IPS-18c (cell line): ENCODE data around the gene BTNL9.
A peak's percentile ranks its signal among the peaks of the same experiment; 100 is the strongest.
"Not testable (repeated sequence)": the region's sequence is repeated elsewhere in the genome, so short reads cannot be mapped to it uniquely, and the experiment has no call there.

Experiments
- H3K4me3 ChIP-seq: 2 replicates; pipeline ENCODE4 v1.7.0; 2013; ENCODE audit warnings: low read depth, mild to moderate bottlenecking, low read length, moderate library complexity; ENCODE audit not compliant: insufficient read depth
- H3K9me3 ChIP-seq: one replicate; pipeline ENCODE4 v1.6.1; 2013; ENCODE audit warnings: mild to moderate bottlenecking, low read length, moderate library complexity; ENCODE audit not compliant: control insufficient read depth, insufficient read depth

Gene BTNL9

DNA sequence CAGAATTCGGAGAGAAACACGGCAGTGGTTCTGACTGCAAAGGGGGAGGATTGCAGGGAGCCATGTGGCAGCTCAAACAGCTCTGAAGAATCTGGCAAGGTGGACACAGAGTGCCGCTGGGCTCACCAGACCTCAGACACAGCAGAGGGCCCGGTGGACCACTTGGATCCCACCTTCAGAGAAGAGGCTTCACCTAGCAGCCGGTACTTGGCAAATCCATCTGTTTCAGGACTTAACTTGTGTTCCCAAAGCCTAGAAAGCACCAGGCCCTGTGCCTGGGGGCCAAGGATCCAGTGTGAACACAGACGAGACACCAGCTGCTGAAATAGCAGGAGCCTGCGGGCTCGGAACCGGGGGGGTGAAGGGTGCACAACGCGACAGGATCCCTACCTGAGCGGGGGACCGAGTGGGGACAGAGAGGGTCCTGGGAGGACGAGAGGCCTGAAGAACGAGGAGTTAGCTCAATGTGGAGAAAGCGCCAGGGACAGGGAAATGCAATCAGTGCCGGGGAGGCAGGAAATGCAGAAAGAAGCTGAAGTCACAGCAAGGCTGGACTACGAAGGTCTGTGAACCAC, 44.6 kb downstream of the BTNL9 start:
- Histone ChIP-seq H3K9me3 (peaks cover 4% of the 10 kb centered on the region), H3K4me3 (no peak overlapping the region)

DNA sequence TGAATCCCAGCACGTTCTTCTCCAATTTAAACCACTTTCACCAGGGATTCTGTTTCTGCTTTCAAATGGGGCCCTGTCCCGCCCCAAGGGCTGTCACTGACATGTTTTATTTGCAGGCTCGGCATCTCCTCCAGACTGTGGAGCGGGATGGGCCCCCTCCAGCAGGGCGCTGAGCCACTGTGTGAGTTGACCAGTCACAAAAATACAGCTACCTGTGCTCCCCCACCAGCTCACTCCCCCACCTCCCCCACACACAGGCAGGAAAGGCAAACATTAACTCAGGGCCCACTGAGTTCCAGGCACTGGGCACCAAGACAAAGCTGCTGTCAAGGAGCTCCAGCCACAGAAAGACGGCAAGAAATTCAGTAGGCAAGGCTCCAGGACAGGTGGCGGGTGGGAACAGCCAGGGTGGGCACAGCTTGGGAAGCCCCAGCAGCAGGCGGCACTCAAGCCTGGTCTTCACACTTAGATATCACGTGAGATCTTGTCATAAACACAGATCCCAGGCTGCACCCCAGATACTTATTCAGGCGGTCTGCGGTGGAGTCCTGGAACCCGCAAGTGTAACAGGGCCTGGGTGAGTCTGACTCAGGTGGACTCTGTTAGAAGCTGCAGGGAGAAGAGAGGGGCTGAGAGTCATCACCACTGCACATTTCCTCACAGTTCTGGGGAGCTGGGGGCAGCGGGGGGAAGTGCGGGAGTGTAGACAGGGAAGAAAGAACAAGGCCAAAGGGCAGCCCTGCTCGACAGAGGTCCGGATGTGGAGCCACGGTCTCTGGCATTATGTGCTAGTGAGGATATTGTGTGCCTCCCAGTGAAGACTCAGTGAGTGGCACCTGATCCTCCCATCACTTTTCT, 46.2 kb downstream of the BTNL9 start:
- Histone ChIP-seq H3K4me3 (no peak overlapping the region), H3K9me3 (peaks cover 4% of the 10 kb centered on the region)

DNA sequence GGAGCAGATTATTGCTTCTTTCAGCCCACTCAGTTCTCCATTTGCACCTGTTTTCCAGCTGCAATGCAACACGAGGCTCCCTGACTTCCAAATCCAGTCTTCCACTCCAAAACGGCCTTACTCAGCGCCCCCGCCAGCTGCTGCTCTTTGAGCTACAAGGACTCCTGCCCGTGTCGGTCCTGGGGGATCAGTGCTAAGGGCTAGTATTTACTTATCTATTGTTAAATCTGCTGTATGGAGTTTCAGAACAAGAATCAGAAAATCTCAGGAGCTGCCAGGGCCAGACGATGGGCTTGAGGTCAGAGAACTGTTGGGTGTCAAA, 46.8 kb downstream of the BTNL9 start:
- H3K9me3 ChIP-seq: peaks cover 2% of the 10 kb centered on the region
- no peak overlapping the region for H3K4me3 ChIP-seq

DNA sequence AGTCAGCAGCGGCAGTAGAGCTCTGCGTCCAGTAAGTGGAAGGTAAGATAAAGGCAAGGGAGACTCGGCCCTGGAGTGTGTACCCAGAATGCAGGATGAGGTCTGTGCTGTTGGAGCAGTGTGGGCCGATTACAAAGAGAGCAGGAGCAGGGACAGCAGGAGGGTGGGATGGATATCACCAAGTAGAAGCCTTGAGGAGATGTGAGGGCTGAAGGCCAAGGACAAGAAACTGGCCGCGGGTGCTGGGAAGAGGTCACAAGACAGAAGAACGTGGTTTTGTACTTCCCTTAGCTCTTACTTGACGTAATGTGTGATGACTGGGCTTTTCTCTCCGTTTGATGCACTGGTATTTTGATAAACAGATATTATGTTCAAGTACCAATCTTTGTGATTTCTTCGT, 47.2 kb downstream of the BTNL9 start:
- H3K4me3 ChIP-seq: no peak overlapping the region
- peaks cover 2% of the 10 kb centered on the region for H3K9me3 ChIP-seq

DNA sequence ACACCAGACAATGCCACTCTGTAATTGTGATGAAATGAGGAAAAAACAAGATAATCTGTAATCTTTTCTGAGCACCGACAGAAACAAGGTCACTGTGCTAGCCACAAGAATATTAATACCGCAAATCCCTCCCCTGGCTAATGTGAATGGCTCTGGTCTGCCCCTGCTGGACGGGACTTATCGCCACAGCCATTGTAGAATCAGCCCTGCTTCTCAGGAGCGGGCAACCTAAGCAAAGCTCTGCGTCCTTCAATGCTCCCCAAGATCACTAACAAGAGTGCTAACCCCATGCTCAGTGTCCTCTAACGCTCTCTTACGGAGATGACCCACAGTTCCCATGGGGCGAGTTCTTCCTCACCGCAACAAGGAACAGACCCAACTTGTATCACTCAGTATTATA, 48.2 kb downstream of the BTNL9 start:
- Histone ChIP-seq H3K4me3 (no peak overlapping the region), H3K9me3 (peaks cover 2% of the 10 kb centered on the region)

DNA sequence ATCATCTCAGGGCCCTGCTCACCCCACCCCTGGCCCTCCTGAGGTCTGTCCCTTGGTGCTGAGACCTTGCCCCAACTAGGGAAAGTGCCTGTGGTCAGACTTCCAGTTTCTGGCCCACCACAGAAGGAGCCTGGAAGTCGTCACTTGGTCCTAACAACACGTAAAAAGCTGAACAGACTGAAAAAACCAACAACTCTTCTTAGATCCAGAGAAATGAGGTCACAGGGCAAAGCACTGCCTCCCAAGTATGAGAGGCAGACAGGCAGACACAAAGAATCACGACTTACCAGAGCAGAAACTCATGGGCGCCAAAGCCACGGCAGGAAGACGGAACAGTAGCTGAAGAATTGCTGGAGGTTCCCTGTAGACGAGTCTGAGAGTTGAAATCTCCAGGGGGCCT, 52.4 kb downstream of the BTNL9 start:
- H3K9me3 ChIP-seq: peaks cover 2% of the 10 kb centered on the region
- no peak overlapping the region for H3K4me3 ChIP-seq

DNA sequence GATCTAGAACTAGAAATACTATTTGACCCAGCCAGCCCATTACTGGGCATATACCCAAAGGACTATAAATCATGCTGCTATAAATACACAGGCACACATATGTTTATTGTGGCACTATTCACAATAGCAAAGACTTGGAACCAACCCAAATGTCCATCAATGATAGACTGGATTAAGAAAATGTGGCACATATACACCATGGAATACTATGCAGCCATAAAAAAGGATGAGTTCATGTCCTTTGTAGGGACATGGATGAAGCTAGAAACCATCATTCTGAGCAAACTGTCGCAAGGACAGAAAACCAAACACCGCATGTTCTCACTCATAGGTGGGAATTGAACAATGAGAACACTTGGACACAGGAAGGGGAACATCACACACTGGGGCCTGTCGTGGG, 55.1 kb downstream of the BTNL9 start:
- not testable (repeated sequence) for H3K9me3 ChIP-seq, H3K4me3 ChIP-seq

DNA sequence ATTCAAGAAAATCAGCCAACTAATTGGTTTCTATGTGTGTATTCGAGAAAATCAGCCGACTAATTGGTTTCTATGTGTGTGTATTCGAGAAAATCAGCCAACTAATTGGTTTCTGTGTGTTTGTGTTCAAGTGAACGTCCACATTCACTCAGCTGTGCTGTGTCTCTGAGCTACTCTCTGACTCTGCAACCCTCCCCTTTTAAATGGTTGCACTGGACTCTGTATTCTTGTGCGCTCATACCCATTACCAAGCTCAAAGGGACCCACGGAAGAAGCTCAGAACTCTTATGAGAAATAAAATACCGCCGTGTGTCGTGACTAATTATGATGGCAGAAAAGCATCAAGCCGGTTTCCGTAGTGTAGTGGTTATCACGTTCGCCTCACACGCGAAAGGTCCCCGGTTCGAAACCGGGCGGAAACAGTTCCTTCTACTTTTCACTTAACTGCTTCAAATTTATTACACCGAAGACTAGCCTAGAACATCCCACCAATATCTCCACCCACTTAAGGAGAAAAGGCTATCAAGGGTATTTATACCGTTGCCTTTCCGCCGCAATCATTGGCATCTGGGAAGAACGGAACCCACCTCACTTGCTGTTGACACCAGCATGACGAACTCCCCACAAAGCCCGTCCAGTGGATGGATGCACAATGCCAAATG, 56.8 kb downstream of the BTNL9 start:
- H3K9me3 ChIP-seq: not testable (repeated sequence)

DNA sequence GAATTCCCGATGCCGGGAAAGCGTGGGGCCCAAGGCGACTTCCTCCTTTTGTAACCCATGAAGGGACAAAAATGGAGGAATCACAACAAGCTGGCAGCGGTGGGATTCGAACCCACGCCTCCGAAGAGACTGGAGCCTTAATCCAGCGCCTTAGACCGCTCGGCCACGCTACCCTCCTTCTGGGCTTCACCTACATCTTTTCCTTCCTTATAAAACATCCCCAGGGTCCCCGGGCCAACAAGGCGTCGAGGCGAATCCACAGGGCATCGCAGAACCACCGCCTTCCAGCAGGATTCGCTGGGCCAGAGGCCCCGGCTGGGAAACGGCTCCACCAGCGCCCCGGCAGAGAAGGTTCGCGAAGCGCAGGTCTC, 57.3 kb downstream of the BTNL9 start:
- not testable (repeated sequence) for H3K9me3 ChIP-seq

More for the DNA sequence above, 56.8 kb downstream of the BTNL9 start:
- H3K4me3 ChIP-seq: not testable (repeated sequence)

DNA sequence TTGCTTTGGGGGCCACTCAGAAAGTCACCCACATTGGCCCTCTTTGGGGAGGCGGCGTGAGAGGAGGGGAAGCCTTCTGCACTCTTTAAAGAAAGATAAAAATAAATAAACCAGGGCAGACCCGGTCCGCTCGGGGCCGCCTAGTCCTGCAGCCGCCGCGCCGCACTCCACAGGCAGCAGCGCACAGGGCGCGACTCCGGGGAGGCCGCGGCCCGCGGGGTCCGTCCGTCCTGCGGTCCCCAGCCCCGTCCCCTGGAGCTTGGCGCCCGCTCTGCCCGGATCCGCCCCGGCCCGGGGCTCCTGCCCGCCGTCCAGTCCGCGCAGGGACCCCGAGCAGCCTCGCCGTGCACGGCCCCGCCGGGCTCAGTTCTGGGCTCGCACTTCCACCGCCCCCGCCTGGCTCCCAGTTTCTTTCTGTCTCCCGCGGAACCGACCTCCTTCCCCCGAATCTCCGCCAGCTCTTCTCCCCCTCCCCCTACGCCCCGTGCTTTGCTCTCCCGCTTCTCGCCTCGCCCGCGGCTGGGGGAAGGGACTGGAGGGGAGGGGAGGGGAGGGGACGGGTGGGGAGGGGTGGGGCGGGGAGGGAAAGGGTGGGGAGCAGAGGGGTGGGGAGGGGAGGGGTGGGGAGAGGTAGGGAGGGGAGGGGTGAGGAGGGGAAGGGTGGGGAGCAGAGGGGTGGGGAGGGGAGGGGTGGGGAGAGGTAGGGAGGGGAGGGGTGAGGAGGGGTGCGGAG, 57.9 kb downstream of the BTNL9 start:
- H3K9me3 ChIP-seq, H3K4me3 ChIP-seq: not testable (repeated sequence)

More for the DNA sequence above, 57.3 kb downstream of the BTNL9 start:
- H3K4me3 ChIP-seq: not testable (repeated sequence)

DNA sequence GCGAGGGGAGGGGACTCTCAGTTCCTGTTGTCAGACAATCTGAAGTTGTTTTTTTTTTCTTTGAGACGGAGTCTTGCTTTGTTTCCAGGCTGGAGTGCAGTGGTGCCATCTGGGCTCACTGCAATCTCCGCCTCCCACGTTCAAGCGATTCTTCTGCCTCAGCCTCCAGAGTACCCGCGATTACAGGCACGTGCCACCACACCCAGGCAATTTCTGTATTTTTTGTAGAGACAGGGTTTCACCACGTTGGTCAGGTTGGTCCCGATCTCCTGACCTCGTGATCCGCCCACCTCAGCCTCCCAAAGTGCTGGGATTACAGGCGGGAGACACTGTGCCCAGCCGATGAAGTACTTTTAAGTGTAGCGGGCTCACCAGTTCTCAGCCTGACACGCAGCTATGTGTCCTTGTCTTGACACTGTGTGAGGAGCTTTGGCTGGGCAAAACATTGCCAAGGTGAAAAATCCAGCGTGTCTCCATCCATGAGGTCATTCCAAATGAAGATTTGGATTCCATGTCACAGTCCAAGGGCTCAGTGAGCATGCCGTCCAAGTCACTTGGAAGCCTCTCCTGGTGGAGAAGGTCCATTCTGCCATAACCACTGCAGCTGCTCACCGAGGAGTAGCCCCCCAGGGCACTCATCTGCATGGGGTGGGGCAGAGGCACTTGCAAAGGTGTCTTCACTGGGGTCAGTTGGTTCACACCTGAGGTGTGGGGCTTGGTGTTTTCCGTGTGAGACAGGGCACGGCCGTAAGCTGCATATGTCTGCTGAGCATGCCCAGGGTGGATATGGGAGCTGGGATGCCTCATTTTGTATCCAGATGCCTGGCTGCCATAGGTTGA, 58.9 kb downstream of the BTNL9 start:
- Histone ChIP-seq H3K4me3 (no peak overlapping the region), H3K9me3 (no peaks in the 10 kb centered on the region)

DNA sequence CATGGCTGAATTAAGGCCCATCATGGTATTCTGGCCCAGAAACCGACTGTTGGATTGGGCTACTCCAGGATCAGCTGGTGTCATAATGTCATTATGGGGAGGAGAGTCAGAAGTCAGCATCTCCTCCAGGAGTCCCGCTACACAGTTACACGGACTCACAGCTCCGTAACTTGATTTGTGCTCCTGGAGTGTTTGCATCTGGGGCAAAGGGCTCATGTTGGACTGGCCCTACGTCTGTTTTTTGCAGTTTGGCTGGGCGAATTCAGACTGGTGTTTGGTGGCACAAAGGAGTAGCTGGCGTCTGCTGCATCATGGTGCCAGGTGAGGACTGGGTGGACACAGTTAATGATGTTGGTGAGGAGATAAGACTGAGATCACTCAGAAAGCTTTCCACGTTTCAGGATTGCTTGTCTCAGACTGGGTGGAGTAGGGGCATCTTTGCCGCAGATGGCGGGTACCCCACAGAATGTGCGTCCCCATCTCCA, 59.6 kb downstream of the BTNL9 start:
- no peaks in the 10 kb centered on the region for H3K9me3 ChIP-seq
- no peak overlapping the region for H3K4me3 ChIP-seq

DNA sequence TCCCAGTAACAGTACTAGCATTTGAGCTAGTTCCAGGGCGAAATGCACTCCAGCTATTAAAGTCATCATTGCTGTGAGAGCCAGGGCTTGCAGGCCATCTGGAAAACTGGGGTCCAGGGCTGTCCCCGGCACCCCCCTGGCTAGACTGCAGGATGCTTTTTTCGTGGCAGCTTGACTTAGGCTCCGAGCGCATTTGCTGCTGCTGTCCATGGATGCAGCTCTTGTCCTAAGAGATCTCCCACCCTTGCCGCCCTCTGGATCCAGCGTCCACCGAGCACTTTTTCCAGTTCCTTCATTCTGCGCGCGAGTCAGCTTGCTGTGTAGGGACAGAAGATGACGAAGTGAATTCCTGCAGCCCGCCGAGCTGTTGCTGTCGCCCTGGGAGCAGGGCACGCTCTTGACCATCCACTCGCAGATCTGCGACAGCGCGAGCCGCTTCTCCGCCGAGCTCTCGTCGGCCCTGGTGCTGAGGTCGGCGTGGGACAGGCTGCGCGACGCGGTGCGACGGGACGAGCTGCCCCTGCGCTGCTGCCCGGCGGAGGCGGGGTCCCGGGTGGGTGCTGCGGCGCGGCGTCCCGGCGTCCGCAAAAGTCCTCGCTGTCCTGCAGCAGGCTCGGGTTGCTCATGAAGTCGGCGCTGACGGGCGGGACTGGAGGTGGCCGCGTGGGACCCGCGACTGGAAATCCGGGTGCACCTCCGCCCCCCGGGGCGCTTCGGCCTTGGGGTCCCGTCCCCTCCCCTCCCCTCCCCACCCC, 60.2 kb downstream of the BTNL9 start:
- Histone ChIP-seq H3K9me3 (no peaks in the 10 kb centered on the region), H3K4me3 (peak overlapping the region; percentile 47)

DNA sequence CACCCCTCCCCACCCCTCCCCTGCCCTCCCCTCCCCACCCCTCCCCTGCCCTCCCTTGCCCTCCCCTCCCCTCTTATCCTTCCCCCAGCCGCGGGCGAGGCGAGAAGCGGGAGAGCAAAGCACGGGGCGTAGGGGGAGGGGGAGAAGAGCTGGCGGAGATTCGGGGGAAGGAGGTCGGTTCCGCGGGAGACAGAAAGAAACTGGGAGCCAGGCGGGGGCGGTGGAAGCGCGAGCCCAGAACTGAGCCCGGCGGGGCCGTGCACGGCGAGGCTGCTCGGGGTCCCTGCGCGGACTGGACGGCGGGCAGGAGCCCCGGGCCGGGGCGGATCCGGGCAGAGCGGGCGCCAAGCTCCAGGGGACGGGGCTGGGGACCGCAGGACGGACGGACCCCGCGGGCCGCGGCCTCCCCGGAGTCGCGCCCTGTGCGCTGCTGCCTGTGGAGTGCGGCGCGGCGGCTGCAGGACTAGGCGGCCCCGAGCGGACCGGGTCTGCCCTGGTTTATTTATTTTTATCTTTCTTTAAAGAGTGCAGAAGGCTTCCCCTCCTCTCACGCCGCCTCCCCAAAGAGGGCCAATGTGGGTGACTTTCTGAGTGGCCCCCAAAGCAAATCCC, 61.1 kb downstream of the BTNL9 start:
- not testable (repeated sequence) for H3K4me3 ChIP-seq, H3K9me3 ChIP-seq

DNA sequence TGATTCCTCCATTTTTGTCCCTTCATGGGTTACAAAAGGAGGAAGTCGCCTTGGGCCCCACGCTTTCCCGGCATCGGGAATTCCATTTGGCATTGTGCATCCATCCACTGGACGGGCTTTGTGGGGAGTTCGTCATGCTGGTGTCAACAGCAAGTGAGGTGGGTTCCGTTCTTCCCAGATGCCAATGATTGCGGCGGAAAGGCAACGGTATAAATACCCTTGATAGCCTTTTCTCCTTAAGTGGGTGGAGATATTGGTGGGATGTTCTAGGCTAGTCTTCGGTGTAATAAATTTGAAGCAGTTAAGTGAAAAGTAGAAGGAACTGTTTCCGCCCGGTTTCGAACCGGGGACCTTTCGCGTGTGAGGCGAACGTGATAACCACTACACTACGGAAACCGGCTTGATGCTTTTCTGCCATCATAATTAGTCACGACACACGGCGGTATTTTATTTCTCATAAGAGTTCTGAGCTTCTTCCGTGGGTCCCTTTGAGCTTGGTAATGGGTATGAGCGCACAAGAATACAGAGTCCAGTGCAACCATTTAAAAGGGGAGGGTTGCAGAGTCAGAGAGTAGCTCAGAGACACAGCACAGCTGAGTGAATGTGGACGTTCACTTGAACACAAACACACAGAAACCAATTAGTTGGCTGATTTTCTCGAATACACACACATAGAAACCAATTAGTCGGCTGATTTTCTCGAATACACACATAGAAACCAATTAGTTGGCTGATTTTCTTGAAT, 62.0 kb downstream of the BTNL9 start:
- H3K9me3 ChIP-seq, H3K4me3 ChIP-seq: not testable (repeated sequence)
